NCI-H510A (cell line): ENCODE data around the gene HAP1.
A peak's percentile ranks its signal among the peaks of the same experiment; 100 is the strongest.
"Not testable (repeated sequence)": the region's sequence is repeated elsewhere in the genome, so short reads cannot be mapped to it uniquely, and the experiment has no call there.

Source experiments
- DNase-seq: peaks from one replicate; lab custom pipeline; 2025; lab: John Stamatoyannopoulos, UW

HAP1 gene

DNA sequence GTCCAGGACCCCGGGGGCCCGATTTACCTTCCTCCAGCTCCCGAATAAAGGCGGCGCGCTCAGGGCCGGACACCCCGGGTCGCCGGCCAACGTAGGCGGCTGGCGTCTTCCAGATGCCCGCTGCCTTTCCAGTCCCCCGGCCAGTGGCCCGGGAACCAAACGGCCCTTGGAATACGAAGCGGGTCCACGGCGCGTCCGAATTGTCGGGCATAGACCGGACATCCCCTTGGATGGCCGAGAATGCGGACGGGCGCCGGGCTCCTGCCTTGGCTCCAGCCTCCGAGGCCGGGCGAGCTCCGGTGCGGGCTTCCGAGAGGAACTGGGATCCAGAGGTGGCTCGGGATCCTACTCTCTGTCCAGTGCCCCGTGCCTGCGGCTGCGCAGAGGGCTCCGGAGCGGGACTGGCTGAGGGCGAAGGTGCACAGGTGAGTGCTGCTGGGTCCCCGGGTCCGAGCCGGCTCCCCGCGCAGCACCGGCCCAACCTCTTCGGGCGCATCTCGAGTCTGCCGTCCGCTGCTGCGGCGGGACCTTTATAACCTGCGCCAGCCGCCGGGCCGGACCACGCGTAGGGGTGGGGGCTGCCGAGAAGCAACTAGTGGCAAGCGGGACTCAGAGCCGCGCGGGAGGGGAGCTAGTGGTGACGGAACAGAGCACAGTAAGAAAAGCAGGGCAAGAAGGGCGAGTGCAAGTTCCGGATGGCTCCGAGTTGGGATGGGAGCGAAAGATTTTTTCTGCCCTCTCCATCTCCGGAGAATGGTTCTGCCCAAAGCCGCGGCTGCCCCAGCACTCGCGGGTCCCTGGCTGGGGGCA lies at the start of gene HAP1:
Gene HAP1 (minus strand): TSS at position 505 of the 810 bp plus-strand sequence. CDS start 9 bp downstream, at position 496.
- DNase-seq, result no peak

DNA sequence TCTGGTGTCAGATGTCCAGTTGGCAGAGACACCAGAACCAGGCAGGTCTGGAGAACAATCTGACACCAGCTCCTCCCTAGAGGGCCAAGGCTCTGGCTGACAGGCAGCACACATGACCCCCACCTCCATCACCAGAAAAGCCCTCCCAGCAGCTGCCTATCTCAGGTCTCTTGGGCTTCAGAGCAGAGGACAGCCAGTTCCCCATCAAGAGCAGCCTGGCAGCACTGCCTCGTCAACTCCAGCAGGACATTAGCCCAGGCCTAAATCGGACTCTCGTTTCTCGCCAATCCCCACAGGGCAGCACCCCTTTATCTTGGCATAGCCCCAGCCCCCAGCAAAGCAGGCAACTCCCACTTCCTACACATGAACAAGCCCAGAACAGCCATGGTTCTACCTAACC lies 47.7 kb upstream of the HAP1 start:
- DNase-seq, result no peak

DNA sequence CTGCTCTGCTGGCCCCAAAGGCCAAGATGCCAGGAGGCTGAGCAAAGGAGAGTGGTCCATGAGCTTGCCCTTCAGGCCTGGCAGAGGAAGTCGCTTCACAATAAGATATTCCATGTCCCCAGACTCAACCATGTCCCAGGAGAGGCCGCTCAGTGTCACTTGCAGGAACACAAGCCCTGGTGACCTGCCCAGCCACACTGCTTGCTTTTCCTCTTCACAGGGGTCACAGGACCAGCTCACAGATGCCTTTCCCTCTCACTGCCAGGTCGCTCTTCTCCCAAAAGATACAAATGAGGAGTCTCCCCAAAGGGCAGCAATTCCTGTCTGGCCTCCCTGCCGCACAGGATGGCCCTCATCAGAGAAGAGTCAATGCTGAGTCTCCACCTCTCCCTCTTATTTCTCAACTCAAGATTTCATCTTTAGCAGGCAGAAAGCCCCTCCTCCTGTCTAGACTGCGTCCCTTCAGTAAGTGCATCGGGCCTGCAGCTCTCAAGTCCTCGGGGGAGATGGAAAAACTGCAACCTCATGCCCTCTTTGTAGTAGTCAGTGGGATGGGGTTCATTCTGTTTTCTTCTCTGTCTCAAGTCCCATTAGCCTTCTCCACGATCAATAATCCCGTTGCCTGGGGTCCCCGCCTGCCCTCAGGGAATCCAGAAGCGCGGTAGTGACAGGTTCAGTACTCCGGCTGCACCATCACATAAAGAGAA lies 47.1 kb upstream of the HAP1 start:
- DNase-seq, result no peak

DNA sequence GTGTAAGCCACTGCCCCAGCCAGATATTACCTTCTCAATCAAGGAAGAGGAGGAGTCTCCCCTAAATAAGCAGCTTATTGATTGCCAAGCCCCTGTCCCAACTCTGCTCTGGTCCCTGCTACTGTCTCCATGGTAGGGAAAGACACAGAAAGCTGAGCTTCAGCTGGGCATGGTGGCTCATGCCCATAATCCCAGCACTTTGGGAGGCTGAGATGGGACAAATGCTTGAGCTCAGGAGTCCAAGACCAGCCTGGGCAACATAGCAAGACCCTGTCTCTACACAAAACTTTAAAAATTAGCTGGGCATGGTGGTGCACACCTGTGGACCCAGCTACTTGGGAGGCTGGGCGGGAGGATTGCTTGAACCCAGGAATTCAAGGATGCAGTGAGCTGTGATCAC lies 45.5 kb upstream of the HAP1 start:
- DNase-seq, result no peak

- DNase-seq, result peak; percentile 87
These were observed 43.2 kb upstream of the HAP1 start for GRCh38 chr17:41777574-41778188.

GRCh38 chr17:41777157-41777573 lies 42.7 kb upstream of the HAP1 start:
- no peak for DNase-seq

DNA sequence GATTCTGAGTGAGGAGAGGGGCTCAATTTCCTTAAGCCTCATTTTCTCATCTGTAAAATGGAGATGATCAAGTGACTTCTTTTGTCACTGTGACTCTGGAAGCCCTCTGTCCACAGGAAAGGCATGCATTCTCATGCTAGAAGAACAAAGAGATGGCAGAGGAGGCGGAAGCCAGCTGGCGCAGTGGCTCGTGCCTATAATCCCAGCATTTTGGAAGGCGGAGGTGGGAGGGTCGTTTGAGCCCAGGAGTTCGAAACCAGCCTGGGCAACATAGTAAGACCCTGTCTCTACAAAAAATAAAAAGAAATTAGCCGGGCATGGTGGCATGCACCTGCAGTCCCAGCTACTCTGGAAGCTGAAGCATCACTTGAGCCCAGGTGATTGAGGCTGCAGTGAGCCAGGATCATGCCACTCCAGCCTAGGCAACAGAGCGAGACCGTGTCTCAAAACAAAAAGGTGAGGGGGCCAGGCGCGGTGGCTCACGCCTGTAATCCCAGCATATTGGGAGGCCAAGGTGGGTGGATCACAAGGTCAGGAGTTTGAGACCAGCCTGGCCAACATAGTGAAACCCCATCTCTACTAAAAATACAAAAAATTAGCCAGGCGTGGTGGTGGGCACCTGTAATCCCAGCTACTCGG lies 41.9 kb upstream of the HAP1 start:
- DNase-seq, result not testable (repeated sequence)

DNA sequence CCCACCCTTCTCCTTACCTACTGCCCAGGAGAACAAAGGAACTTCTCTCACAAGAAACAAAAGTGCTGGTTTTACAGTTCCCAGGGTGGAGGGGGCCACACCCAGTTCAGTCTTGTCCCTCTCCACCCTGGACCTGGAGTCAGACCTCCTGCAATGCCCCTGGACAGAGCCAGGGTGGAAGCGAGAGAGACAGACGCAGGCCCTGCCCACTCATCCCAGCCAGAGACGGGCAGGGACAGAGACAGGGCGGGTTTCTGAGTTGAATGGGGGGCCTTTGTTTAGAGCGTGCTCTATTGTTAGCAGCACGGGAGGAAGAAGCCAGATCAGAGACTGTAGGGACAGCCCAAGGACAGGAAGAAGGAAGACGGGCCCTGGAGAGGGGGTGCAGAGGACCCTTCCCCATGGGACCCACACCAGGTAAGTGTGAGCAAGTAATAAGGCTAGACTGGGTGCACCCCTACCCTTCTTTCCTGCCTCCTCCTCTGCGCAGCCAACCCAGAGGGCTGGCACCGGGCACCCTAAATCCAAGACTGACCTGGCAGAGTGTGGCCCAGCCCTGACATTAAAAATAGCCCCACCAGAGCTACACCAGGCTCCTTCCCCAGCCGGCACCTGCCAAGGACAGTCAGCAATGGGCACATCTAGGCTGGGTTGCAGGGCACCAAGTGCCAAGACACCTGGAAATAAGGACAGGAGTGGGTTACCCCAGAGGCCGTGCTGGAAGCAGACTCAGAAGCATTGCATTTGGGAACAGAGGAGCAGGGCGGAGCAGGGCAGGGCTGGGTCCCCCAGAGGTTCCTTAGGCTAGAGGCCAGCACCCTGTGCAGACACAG lies 41.2 kb upstream of the HAP1 start:
- no peak for DNase-seq

DNA sequence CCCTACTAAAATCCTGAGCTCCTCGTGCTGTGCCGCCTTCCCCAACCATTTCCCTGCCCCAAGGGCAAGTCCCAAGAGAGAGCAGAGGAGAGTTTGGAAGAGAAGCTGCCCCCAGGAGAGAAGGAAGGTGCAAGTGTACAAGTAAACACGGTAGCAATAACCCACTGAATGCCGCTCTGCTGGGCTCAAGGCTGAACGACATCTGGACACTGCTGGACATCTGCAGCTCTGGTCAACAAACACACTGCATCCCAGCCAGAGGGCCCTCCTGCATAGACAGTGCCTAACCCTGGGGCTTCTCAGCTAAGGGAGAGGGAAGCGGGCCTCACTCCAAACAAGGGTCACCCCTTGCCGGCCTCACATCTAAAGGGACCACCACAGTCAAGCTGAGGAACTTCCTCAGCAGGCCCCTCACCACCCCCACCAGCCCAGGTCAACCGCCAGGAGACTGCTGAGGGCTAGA lies 39.3 kb upstream of the HAP1 start:
- no peak for DNase-seq

GRCh38 chr17:41773190-41773588 lies 38.7 kb upstream of the HAP1 start:
- DNase-seq, result peak; percentile 65

GRCh38 chr17:41772586-41773189 lies 38.2 kb upstream of the HAP1 start:
- DNase-seq, result no peak

- DNase-seq, result peak; percentile 65
These were observed 37.8 kb upstream of the HAP1 start for GRCh38 chr17:41772218-41772585.

GRCh38 chr17:41771389-41772206 lies 37.2 kb upstream of the HAP1 start:
- no peak for DNase-seq

DNA sequence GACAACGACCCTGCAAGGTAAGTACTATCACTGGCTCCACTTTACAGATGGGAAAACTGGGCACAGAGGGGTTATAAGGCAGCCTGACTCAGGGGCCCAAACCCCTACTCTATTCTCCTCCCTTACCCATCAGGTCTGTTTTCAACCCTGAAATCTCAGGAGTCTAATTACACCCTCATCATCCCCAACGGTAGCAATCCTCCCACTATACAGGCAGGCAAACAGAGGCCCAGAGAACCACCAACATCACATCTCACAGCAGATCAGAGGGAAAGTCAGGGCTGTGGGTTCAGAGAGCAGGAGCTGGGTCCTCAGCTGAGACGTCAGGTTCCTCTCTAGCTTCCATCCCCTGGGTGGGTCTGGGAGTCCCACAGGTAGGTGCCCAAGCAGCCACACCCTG lies 35.5 kb upstream of the HAP1 start:
- DNase-seq, result no peak

GRCh38 chr17:41769346-41769862 lies 35.0 kb upstream of the HAP1 start:
- DNase-seq, result no peak

GRCh38 chr17:41768682-41769288 lies 34.3 kb upstream of the HAP1 start:
- DNase-seq, result no peak

DNA sequence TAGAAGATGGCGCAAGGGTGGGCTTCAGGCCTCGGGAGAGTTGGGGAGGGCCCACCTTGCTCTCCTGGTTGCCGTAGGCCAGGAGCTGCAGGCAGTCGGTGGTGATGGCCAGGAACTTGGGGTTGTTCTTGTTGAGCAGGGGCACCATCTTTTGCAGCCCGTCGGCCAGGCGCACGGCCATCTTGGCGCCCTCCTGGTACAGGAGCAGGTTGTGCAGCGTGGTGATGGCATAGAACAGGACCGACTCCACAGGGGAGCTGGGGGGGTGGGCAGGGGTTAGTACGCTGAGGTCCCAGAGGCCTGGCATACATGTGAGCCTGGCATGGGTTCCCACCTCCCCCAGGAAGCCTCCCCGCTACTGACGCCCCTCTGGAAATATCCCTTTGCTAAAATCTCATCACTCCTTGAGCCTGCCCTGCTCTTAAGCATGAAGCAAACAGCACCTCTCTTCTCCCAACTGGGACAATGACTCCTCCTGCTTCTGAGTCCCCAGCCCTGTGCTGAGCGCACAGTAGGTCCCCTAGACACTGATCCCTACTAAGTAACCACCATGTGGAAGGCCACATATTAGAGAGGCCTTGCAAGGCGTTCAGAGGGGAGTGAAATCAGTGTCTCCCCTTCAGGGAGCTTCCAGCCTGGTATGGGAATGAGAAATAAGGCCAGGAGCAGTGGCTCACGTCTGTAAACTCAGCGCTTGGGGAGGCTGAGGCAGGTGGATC lies 33.0 kb upstream of the HAP1 start:
- no peak for DNase-seq

- DNase-seq, result no peak
These were observed 31.7 kb upstream of the HAP1 start for GRCh38 chr17:41766135-41766534.

GRCh38 chr17:41763327-41763726 lies 28.9 kb upstream of the HAP1 start:
- no peak for DNase-seq
